ENCODE results near the gene DMRTB1.

The DMRTB1 gene

DNA sequence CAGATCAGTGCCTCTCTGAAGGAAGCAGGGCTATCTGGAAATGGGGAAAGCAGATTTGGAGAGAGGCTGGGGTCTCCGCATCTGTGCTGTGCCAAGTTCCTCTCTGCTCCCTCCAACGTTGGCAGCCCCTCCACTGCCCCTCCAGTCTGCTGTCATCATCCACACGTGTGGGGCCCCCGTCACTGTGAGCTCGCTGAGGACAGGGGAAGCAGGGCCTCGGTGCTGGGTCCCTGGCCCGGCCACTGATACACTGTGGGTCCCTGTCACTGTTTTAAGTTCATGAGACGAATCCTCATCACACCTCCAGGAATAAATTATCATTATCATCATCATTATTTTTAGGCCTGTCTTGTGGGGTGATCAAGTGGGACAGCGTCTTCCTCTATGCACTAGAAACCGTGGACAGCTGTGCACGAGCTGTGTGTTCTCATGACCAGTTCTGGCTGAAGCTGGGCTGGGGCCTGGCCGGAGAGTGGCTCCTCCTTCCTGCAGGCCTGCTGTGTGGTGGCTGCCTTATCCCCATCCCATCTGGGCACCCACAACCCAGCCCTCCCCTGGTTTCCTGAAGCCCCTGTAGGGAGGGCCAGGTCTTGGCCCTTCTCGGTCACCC is 52.2 kb downstream of the DMRTB1 start:
- no peak for DNase-seq

DNA sequence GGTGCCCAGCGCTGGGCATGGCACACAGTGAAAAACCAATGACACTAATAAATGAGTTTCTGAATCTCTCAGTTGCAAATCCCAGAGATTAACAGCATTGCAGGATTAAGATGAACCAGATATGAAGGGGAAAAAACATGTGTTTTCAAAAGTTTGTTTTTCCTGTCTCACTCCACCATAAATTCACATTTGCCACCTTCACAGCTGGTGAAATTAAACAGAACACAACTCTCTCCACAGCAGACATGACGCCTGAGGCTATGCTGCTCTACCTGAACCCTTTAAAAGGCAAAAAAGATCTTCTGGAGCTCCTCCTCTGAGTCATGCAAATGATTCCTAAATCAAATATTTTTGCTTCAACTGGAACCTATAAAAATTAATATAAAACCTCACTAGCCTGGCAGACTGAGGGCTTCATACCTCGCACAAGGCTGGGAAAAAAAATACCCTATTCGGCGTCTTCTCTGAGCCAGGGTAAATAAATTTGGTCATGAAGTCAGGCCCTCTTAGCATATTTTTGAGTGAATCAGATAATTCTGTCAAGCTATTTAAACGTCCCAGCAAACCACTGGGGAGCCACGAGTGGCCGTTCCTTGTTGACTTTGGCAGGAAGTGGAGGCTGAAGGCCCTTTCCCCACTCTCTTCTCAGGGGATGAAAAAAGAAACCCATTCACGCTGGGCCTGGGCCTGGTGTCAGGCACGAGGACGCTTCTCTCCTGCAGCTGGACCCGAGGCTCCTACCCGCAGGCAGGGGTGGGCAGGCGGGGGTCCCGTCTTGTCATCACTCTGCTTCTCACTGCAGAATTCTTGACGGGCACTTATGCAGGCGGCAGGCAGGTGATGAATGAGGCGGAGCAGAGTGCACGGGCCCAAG is 53.0 kb downstream of the DMRTB1 start:
- DNase-seq, result no peak

DNA sequence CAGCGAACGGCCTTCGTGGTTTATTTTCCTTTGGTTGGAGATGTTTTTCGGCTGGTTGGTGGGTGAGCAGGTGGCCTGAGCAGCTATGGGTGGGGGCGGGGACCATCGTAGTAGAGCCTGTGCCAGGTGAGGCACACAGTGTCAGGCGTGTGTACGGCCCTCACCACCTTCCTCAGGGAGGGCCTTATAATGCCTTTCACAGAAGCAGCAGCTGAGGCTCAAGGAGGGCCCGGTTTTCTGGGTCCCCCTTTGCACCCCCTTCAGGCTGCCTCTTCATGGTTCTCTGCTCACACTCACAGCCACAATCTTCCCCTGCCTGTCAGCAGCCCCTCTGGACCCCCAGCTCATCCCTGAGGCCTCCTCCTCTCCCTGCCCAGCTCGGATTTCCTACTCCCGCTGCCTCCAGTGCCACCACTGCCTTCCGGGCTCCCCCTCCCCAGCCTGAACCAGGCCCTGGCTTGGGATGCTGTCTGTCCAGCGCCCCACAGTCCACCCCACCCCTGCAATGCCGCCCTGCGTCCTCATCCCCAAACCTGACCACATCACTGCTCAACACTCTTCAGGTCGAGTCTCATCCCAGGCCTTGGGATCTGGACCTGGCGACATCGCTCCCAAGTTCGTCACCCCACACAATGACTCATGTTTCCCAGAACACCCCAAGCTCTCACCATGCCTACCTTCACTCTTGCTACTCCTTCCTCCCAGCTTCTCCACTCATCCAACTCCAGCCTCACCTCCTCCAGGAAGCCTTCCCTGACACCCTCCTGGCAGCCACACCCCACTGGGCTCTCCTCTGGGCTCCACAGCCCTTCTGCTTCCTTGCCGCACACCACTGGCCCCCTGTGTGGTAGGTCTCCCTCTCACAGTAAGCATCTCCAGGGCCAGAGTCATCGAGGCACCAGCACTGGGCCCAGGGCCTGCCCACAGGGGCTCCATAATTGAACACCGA is 53.9 kb downstream of the DMRTB1 start:
- DNase-seq, result no peak

DNA sequence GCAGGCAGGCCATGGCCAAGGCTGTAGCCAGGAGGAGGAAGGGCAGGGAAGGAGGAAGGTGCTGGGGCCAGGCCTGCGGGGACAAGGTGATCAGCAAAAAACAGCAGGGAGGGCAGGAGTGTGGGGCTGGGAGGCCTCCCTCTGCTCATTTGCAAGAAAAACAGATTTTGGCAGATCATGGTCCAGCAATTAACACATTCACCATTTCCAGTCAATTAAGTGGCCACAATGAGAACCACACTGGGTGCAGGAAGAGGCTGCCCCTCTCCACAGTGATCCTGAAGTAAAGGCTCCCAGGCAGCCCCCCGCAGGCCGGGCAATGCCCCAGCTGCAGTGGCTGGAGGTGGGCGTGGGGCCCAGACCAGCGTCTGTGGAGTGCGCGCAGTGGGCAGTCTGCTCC is 54.6 kb downstream of the DMRTB1 start:
- DNase-seq, result no peak

DNA sequence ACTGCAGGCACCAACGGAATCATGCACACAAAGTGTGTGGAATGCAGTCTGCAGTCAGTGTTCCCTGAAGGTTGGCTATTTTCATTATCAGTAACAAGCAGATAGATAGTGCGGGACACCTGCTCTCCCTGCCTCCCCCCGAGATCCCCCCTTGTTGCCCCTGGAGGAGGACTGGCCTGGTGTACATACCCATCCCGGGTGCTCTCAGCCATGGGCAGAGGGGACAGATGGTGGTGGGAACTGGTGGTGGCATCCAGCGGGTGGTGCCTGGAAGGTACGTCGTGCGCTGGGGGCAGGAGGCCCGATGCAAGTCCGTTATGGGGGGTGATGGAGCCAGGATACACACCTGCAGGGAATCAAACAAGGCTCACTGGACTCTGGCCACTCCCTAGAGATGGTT is 55.2 kb downstream of the DMRTB1 start:
- no peak for DNase-seq

DNA sequence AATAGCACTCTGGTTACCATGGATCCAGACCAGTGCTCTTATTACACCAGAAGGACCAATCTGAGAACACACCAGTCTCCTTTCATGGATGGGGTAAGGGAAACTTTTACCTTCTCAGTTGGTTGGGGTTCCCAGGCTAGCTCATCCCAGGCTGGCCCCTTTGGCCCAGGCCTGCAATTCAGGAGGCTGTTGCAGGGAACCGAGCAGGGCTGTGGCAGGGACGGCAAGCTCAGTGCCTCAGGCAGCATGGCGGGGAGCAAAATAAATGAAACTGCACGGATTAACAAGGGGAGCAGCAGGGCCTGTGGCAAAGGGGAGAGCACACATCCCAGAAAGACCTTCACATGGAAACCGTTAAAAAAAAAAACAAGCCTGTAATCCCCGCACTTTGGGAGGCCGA is 57.0 kb downstream of the DMRTB1 start:
- no peak for DNase-seq

Data from activated naive CD4-positive, alpha-beta T cell treated with Interleukin-2 at 50 U/mL for 16 hours (primary cell).